ENCODE measurements around the gene SAMD4A. TPM values are rescaled to one million over a fixed set of nuclear protein-coding genes. Genes with fewer than 3 reads are reported as not detected.

Gene SAMD4A
- total and polyA plus RNA-seq, 11 donors = 45.0 to 247 (median 138) TPM

DNA sequence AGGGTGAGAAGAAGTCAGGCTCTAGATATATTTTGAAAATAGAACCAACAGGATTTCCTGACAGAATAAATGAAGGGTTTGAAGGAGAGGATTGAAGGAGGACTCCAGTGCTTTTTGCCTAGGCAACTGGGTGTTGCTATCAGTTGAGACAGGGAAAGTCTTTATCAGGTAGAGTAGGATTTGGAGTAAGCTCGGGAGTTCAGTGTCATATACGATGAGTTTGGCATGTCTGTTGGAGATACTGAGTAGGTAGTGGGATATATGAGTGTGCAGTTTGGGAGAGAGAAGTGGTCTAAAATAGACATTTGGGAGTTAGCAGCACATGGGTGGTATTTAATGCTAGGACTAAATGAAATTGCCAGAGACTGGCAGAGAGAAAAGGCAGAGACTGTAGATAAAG is 141.2 kb downstream of the SAMD4A start:
- H3K36me3 ChIP-seq = peaks cover 0 to 4% (median 0%) of the 10 kb centered on the region in 9 donors
- no peak for DNase-seq
- H3K4me3 ChIP-seq = no peak overlapping the region
- H3K27me3 ChIP-seq = no peaks in the 10 kb centered on the region
- peaks cover 8 to 82% (median 52%) of the 10 kb centered on the region in 12 donors for H3K4me1 ChIP-seq
- ATAC-seq = no peak
- intact Hi-C loops (cut with DNase I) = no loop called here
- TF ChIP-seq POLR2A (IDR thresholded peaks at IDR 0.05) = no peak
- TF ChIP-seq, protein P1, sequence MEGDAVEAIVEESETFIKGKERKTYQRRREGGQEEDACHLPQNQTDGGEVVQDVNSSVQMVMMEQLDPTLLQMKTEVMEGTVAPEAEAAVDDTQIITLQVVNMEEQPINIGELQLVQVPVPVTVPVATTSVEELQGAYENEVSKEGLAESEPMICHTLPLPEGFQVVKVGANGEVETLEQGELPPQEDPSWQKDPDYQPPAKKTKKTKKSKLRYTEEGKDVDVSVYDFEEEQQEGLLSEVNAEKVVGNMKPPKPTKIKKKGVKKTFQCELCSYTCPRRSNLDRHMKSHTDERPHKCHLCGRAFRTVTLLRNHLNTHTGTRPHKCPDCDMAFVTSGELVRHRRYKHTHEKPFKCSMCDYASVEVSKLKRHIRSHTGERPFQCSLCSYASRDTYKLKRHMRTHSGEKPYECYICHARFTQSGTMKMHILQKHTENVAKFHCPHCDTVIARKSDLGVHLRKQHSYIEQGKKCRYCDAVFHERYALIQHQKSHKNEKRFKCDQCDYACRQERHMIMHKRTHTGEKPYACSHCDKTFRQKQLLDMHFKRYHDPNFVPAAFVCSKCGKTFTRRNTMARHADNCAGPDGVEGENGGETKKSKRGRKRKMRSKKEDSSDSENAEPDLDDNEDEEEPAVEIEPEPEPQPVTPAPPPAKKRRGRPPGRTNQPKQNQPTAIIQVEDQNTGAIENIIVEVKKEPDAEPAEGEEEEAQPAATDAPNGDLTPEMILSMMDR (IDR thresholded peaks at IDR 0.05) = no peak
- WGBS, 4 donors = 44 to 50% (median 45%) methylated on average over 2 of the region's 2 CpGs
- peak overlapping the region in 8 of 12 donors; percentile 4 to 38 (median 14) for H3K27ac ChIP-seq
- H3K9me3 ChIP-seq = no peaks in the 10 kb centered on the region

GRCh38 chr14:54708982-54709381 is 142.1 kb downstream of the SAMD4A start:
- no peak for ATAC-seq
- intact Hi-C loops (cut with DNase I) = no loop called here
- WGBS, 4 donors = 81 to 93% (median 89%) methylated on average over 5 of the region's 5 CpGs
- no peak for DNase-seq
- no peak overlapping the region for H3K4me3 ChIP-seq
- H3K27ac ChIP-seq = peak overlapping the region in 3 of 12 donors; percentile 14 to 33 (median 28)
- no peaks in the 10 kb centered on the region for H3K27me3 ChIP-seq
- peaks cover 8 to 82% (median 58%) of the 10 kb centered on the region in 12 donors for H3K4me1 ChIP-seq
- H3K36me3 ChIP-seq = no peaks in the 10 kb centered on the region
- H3K9me3 ChIP-seq = no peaks in the 10 kb centered on the region
- TF ChIP-seq POLR2A (IDR thresholded peaks at IDR 0.05) = no peak
- TF ChIP-seq, protein P1 (IDR thresholded peaks at IDR 0.05) = no peak

DNA sequence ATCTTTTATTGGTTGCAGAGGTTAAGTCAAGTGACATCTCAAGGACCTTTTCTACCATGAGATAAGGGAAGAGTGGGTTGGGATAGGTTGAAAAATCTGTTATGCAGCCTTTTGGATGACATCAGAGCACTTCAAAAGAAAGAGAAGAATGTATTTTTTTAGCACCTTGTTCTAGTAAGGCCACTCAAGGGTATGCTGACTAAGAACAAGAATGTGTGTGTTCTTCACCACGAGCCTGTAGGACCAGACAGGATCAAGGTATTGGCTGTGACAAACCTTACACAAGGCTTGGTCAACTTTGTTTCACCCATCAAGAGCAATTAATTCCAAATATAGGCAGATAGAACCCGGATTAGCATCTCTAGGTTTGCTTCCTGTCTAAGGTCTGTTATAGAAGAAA is 142.5 kb downstream of the SAMD4A start:
- Histone ChIP-seq H3K27ac (peak overlapping the region in 2 of 12 donors; percentile 1 to 14), H3K9me3 (no peaks in the 10 kb centered on the region), H3K36me3 (no peaks in the 10 kb centered on the region), H3K4me3 (no peak overlapping the region), H3K27me3 (no peaks in the 10 kb centered on the region), H3K4me1 (peaks cover 8 to 83% (median 59%) of the 10 kb centered on the region in 12 donors)
- ATAC-seq (no peak), DNase-seq (no peak)
- WGBS, 4 donors = 60 to 71% (median 65%) methylated on average over 2 of the region's 2 CpGs
- intact Hi-C loops (cut with DNase I) = no loop called here
- no peak for TF ChIP-seq POLR2A (IDR thresholded peaks at IDR 0.05)
- TF ChIP-seq, protein P1 (IDR thresholded peaks at IDR 0.05) = no peak

- H3K27ac ChIP-seq = peak overlapping the region in 2 of 12 donors; percentile 1 to 14
- H3K4me1 ChIP-seq = peaks cover 8 to 84% (median 60%) of the 10 kb centered on the region in 12 donors
These were observed 142.9 kb downstream of the SAMD4A start for GRCh38 chr14:54709867-54710266.

More at GRCh38 chr14:54709867-54710266, 142.9 kb downstream of the SAMD4A start:
- no peaks in the 10 kb centered on the region for H3K9me3 ChIP-seq
- TF ChIP-seq POLR2A (IDR thresholded peaks at IDR 0.05) = no peak
- TF ChIP-seq, protein P1 (IDR thresholded peaks at IDR 0.05) = no peak
- DNase-seq = no peak
- intact Hi-C loops (cut with DNase I) = no loop called here
- no peak for ATAC-seq
- H3K4me3 ChIP-seq = no peak overlapping the region
- H3K36me3 ChIP-seq = no peaks in the 10 kb centered on the region
- H3K27me3 ChIP-seq = no peaks in the 10 kb centered on the region
